ENCODE data around the gene TUBA3D.
"Not testable (repeated sequence)": the region's sequence is repeated elsewhere in the genome, so short reads cannot be mapped to it uniquely, and the experiment has no call there.

Gene TUBA3D

DNA sequence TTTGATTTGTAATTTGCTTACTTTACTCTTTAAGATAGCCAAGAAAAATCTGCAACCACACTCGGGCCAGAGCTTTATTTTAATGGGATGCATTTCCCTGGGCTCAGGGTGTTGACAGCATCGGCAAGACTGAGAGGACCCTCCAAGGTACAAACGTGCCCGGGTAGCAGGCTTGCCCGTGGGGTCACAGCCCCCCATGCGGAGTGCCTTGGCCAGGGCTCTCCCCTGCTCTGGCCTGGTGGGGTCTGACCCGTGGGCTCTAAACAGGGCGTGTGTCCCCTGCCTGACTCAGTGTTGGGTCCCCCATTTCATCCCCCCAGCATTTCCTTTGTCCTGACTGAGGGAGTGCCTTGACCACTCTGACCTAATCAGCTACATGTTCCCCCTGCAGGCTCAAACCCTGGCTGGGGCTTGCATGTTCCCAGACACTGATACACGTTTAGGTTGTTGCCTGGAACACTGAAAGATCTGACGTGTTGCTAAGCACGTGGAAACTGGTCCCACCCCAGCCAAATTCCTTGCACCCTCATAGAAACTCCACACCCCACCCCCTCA is 9.1 kb downstream of the TUBA3D start:
- DNase-seq: not testable (repeated sequence)

DNA sequence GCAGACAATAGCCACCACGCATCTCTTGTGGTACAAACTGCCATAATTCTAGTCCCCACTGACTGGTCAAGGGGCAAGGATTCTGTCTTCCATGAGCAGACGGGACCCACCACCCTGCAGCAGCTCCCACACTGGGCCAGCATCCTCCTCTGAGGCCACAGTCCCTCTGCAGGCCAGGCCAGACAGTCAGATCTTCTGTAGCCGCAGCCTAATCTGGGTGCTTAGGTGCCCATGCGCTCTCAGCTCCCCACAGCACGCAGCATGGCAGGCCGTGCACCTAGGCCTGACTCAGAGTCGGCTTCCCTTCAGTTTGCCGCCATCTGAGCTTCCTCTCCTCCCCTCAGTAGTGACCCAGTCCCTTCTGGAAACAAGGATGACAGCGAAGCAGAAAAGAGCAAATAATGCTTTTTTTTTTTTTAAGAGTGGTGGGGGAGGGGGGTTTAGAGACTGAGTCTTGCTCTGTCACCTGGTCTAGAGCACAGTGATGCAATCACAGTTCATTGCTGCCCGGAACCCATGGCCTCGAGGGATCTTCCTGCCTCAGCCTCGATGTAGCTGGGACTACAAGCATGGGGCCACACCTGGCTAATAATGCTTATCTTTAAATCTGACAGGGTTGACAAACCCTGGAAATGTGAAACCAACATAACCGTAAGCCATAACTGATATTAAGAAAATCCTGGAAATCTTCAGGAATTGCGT is 10.4 kb downstream of the TUBA3D start:
- DNase-seq: not testable (repeated sequence)

DNA sequence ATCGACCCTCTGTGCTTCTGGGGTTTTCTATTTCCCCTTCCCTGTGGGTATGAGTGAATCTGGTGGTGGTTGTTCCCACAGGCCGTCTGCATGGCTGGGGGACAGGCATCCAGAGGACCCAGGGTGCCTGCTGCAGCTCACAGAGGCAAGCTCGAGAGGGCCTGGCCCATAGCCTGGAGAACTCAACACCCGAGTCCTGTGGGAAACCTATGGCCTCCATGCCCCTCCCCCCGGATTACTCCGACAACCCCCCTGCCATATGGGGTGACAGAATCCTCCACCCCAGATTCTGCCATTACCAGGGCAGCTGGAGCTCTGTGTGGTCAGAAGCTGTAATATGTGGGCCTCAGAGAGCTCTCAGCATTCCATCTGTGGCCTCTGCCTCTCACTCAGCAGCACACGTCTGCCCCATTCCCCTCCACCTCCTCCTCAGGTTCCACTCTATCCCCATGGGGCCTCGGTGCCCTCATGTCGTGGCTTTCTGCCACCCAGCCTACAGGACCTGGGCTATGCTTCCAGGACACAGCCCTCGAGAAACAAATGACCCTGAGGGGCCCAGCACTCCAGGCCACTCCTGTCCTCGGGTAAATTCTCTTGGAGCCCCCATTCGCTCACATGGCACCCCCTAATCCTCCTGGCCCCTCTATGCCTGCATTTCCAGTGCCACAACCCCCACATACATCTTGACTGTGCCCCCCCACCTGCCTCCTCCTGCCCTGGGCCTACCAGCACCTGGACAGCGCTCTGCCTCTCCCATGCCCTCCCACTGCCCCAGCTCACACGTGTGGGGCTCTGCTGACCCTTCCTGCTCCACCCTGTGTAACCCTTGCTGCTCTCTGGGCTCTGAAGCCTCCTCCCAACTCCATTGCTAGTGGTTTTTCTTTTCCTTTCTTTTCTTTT is 12.6 kb downstream of the TUBA3D start:
- no peak for DNase-seq

DNA sequence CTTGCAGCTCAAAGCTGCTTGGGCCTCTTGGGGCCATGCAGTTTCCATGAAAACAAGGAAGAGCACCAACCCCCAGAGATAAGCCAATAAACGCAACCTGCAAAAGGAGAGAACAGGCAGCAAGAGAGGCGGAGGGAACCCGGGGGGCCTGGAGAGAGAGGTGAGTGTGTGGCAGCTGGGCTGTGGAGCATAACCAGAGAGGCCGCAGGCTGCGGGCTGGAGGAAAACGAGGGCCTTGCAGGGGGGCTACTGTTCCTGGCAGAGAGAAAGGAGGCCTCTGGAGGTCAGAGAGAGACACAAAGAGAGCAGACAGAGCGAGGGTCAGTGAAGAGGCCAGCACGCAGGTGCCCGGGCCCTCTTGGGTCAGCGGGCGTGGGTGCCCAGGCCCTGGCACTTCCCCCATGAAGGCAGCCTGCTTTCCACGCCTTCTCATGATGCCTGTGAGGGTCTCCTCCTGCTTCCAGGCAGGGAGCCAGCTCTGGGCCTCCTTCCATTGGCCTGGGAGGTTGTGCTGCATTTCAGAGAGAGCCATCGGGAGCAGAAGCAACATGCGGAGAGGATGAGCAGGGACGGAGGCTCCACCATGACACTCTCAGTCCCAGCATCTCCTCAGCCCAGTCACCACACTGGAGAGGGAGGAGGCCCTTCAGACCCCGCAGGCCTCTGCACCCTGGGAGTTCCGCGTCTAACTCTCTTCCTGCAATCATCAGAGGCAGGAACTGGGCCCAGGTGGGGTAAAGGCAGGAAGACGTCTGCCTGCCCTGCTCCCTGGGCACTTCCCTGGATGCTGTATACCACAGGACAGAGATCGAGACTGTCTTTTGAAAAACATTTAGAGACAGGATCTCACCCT is 14.9 kb downstream of the TUBA3D start:
- DNase-seq: not testable (repeated sequence)

DNA sequence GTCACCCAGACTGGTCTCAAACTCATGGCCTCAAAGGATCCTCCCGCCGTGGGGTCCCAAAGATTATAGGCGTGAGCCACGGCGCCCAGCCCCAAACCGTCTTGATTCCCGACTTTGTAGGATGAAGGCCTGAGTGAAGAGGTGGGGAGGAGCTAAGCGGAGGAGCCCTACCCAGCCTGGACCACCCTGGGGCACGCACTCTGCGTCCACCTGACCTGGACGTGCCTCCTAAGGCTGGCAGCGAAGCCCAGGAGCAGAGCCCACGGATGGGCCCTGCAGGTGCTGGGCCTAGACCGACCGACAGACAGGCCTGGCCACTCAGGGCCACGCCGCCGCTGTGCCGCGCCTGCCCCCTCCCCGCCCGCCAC is 15.5 kb downstream of the TUBA3D start:
- DNase-seq: not testable (repeated sequence)

DNA sequence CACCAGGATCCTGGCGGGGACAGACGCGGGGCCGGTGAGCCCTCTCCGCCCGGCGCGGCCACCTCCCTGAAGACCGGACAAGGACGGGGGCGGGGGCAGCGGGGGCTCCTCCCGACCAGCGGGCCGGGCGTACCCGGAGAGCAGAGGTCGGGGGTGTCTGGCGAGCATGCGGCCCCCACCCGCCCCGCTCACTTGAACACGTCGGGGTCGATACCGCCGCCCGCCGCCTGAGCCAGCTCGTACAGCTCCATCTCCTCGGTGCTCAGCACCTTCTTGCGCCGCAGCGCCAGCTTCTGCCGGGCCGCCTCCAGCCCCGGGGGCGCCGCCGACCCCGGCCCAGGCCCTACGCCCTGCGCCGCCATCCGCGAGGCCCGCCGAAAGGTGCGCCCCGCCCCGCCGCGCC is 16.1 kb downstream of the TUBA3D start, which contains the start of gene MZT2A:
Gene MZT2A (minus strand): TSS at position 383 of the 403 bp plus-strand sequence. CDS start 21 bp downstream, at position 362.
- DNase-seq: not testable (repeated sequence)

DNA sequence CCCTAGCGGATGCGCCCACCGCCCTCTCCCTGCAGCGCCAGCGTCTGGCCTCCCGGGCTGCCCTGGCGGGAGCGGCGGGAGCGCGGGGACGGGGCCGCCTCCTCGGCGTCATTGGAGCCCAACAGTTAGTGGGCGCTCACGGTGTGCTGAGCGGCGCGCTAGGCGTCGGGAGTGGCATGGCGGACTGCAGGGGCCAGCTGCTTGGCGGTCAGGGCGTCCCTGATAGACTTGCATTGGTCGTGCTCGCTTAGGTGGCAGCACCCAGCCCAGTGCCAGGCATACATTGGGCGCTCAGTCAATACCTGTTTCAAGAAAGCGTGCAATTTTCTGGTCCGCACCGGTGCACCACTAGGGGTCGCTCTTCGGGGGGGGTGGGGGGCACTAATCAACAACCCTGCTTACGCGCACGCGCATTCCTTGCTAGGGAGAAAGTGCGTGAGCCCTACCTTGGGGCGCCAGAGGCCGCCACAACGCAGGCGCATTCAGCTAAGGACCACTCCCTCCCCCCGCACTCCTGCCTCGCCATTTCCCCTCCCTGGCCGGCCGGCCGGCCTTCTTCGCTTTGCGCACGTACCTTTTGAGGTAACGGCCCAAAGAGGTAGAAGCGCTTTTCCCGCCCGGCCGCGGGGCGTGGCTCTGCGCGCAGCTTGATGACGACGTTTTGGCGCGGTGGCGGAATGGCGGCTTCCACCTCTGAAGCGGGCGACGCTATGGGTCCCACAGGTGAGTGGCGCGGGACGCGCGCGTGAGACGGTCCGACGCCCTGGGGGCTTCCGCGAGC is 16.7 kb downstream of the TUBA3D start:
- DNase-seq: peak; percentile 98

DNA sequence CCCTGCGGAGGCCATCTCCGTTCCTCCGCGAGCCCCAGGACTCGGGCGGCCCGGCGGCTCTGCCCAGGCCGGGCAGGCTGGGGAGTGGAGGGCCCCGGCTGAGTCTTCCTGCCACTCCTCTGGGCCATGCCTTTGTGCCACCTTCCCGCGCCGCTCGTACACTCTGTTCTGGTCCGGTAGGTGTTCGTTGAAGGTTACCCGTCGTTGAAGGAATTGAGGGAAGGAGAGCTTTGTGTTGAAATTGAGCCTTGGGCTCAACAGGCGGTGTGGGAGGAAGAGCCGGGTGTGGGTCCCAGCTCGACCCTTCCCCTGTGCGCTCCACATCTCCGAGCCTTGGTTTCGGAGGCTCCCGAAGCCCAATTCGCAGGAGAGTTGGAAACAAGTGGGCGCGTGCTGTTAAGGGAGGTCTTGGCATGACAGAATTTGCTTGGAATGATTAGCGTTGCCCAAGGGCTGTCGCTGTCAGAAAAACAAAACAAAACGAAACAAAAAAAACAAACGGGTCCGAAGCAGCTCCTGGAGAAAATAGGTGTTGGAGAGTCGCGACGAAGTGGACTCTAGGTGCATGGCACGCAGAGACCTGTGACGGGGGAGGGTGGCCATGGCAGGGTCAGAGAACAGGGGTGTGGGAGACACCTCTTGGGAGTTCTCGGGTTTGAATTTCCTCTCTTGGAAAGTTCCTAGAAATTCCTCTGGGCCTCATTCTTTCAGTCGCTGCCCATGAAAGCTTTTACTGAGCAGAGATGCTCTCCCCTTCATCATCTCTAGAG is 17.5 kb downstream of the TUBA3D start:
- no peak for DNase-seq

DNA sequence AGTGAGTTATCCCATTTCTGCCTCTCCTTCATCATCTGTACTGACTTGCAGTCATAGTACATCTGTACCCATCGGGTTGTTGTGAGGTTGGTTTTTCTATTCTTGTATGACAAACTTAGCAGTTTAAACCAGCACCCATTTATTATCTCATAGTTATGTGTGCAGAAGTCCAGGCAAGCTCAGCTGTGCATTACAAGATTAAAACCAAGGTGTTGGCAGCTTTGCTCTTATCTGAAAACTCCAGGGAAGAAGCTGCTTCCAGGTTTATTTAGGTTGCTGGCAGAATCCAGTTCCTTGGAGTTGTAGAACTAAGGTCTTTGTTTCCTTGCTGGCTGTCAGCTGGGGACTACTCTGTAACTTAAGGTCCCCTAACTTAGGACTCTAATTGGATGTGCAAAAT is 19.6 kb downstream of the TUBA3D start:
- DNase-seq: not testable (repeated sequence)

DNA sequence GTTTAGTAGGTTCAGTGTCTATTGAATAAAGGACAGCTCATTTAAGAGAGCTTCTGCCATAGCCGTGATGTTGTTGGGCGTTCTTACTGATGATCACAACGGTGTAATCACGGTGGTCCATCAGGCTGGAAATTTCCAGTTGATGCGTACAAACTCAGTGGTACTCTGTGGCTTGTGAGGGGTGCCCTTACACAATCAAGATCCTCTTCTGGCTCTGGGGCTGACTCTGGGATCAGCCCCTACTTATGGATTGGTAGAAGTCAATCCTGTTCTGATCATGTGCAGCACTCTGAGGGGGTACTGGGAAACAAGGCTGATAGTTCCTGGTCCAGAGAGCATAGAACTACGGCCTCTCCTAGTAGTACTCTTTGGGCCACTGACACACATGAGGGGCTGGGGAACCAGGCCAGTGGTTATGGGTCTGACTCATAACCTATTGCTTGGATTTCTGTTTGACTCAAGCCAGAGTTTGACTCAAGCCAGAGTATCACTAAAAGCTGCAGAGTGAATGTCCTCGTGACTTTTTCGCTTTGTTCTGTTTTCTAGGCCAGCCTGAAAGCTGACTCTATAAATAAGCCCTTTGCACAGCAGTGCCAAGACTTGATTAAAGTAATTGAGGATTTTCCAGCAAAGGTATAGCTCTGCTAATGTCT is 22.5 kb downstream of the TUBA3D start:
- not testable (repeated sequence) for DNase-seq

DNA sequence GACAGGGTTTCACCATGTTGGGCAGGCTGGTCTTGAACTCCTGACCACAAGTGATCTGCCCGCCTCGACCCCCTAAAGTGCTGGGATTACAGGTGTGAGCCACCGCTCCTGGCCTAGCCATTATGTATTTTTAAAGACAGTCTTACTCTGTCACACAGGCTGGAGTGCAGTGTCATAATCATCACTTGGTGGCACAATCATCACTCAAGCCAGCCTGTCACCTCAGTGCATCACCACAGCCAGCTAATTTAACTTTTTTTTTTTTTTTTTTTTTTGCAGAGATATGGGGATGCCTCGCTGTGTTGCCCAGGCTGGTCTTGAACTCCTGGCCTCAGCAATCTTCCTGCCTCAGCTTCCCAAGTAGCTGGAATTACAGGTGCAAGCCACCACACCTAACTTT is 27.7 kb downstream of the TUBA3D start:
- DNase-seq: not testable (repeated sequence)

DNA sequence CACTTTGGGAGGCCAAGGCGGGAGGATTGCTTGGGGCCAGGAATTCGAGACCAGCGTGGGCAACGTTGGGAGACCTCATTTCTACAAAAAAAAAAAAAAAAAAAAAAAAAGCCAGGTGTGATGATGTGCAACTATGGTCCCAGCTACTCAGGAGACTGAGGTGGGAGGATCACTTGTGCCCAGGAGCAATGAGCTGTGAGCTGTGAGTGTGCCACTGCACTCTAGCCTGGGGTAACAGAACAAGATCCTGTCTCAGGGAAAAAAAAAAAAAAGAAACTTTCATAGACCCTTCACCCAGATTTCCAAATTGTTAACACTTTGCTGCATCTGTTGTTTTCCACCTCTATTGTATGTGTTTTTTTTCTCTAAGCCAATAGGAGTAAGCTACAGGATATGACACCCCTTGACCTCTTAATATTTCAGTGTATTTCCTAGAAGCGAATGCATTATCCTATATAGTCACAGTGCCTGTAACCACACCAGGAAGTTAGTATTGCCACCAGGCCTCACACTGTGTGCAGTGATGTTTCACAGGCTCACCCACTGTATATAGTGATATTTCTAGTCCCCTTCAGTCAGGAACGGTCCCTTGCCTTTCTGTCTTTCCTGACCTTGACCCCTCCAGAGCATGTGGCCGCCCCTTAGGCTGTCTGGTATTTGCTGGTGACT is 28.3 kb downstream of the TUBA3D start:
- DNase-seq: not testable (repeated sequence)

DNA sequence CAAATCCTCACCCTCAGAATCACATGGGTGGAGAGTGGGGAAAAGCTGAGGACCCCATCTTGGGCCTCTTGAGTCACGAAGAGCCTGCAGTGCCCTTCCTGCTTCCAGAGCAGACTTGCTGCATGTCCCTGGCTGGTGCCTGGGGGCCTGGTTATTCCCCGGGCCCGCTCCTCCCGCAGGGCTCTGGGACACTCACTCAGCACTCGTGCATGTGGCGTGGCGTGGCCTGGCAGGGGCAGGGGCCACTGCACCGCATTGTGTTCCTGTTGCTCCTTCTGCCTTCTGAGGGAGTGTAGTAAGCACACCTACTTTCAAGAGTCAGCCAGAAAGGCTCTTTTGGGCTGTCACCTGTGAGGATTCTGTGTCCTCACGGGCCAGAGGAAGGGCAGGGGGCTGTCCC is 33.7 kb downstream of the TUBA3D start:
- no peak for DNase-seq

DNA sequence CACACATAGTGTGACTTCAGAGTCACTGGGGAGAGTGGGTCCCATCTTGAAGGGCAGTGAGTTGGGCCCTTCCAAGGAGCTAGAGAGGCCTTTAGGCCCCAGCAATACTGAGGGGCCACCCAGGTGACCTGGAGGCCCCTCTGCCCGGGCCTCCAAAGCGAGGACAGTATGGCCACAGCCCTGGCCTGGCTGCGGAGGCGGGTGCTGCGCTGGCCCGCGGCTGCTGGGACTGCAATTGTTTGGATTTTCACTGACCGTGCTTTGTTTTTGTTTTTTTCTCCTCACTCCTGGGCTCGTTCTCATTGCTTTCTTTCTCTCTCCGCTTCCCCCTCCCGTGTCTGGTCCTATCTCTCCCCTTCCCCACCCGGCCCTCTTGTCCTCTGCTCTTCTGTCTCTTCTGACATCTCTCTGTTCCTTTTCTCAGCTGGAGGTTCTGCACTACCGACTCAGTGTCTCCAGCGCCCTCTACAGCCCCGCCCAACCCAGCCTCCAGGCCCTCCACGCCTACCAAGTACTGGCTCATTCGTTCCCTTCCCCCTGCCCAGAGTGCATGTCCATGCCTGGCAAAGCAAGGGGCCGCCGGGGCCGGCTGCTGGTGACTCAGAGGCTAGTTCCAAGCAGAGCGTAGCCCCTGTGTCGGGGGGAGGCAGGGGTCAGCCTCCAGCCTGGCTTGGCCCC is 35.5 kb downstream of the TUBA3D start:
- DNase-seq: peak; percentile 96

DNA sequence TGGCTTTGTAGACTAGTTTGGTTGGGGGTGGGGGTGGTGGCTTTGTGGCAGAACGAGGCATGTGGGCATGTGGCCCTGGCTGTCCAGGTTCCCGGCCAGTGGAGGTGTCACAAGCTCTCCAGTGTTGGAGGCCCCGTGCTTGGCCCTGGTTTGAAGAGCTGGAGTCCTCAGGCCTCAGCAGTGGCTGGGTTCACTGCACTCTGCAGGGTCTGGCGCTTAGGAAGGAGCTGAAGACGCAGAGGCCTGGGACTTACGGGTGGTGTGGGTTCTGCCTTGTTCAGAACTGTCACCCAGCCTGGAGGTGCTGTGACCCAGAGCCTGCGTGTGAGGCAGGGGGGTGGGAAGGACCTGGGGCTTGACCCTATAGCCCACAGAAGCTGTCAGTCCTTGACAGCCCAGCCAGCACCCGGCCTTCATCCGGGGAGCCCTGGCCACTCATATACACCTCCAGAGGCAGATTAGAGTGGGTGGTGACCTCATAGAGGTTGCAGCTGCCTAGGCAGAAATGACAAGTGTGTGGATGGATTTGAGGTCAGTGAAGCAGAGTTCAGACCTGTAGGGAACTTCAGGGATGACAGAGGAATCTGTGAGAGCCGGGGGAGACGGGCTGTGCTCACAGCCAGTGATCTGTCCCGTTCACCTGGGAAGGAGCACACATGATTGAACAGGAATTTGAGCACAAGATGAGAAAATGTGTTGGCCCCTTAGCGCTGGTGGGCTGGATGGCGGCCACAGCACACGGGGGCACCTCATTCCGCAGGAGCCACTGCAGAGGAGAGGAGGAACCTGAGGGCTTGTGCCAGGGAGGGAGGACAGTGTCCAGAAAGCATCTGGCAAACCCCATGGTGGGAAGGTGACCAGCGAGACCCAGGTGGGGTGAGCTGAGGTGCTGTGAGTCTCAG is 36.3 kb downstream of the TUBA3D start:
- DNase-seq: not testable (repeated sequence)

DNA sequence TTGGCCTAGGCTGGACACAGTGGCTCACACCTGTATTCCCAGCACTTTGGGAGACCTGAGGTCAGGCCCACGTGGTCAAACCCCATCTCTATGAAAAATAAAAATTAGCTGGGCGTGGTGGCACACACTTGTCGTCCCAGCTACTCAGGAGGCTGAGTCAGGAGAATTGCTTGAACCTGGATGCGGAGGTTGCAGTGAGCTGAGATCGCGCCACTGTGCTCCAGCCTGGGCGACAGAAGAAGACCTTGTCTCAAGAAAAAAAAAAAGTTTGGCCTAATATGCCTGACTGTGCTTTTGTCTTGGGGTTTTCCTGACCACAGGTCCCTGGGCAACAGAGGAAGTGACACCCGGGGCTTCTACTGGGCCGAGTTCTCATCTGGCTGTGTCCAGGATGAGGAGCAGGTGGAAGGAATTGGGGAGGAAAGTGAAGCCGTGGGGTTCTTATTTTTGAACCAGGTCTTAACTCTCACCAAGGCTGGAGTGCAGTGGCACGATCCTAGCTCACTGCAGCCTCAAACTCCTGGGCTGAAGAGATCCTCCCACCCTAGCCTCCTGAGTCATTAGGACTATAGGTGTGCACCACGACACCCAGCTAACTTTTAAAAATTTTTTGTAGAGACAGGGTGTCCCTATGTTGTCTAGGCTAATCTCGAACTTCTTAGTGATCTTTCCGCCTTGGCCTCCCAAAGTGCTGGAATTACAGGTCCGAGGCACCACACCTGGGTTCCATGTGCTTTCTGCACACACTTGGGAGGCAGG is 38.7 kb downstream of the TUBA3D start:
- DNase-seq: not testable (repeated sequence)

DNA sequence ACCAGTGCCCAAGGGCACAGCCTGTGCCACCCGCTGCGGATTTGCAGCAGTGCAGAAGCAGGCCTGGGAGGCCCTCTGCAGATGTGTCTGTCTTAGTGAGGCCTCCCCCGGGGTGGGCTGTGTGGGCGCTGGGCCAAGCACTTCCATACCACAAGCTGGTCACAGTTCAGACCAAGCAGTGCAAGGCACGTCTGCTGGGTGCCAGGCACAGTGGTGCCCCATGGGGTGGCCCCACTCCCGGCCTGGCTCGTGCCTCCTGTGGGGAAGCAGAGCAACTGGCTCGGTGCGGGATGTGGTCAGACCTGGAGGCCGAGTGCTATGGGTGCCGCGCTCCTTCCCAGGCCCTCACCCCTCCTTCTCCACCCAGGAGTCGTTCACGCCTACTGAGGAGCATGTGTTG is 39.3 kb downstream of the TUBA3D start:
- DNase-seq: not testable (repeated sequence)
